ENCODE data around the gene SDCCAG8.

Gene SDCCAG8

DNA sequence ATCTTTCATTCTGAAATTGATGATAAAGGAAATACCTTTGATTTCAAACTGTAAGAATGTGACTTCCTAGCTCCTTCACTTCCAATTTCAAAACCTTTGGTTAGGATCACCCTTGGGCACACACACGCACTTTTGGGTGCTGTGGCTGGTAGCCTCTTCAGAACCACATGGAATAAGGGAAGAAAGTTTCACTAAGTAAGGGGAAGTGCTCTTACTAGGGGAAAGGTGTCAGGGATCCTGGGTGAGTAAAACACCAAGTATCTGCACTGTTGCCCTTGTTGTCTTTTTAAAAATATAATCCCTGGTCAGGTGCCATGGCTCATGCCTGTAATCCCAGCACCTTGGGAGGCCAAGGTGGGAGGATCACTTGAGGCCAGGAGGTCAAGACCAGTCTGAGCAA, 132.4 kb downstream of the SDCCAG8 start:
- POLR2A ChIA-PET = no interaction called here
- CTCF ChIA-PET = no interaction called here
- no peak overlapping the region for H3K27ac ChIP-seq (ENCODE audit: extremely low read depth, low read depth, low read length)

DNA sequence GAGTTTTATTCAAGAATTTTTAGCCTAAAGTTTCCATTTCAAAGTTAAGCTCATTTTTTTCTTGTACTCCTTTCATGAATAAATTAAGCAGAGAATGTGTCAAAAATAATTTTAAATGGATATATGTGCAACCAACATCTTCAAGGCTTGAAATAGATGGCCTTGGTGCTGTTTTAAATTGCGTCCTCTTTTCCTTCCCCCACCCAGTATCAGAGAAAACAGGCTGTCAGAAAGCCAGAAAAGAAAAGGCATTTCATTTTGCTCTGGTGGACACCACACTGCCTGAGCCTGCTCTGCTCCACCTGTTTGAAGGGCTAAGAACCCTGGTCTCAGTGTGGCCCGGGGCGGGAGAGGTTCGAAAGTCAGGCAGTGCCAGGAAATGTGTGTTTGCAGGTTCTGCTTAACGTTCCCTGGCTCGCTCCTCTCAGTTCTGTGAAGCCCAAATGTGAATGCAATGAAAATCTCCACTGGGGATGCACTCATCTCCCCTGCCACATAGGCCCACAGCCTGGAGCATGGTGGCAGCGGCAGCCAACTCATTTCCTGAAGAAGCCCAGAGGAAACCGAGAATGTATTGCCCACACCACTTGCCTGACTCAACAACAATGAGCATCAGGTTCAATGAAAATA, 134.4 kb downstream of the SDCCAG8 start:
- H3K4me1 ChIP-seq (ENCODE audit: control insufficient read depth, insufficient read depth, low read length) = peaks cover 9% of the 10 kb centered on the region; the same call in 1 of the 2 replicates
- TF ChIP-seq, protein P1, sequence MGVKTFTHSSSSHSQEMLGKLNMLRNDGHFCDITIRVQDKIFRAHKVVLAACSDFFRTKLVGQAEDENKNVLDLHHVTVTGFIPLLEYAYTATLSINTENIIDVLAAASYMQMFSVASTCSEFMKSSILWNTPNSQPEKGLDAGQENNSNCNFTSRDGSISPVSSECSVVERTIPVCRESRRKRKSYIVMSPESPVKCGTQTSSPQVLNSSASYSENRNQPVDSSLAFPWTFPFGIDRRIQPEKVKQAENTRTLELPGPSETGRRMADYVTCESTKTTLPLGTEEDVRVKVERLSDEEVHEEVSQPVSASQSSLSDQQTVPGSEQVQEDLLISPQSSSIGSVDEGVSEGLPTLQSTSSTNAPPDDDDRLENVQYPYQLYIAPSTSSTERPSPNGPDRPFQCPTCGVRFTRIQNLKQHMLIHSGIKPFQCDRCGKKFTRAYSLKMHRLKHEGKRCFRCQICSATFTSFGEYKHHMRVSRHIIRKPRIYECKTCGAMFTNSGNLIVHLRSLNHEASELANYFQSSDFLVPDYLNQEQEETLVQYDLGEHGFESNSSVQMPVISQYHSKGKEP (tag by site-specific recombination; IDR thresholded peaks at IDR 0.05) = no peak
- TF ChIP-seq ZNF843 (tag by site-specific recombination; IDR thresholded peaks at IDR 0.05) (no peak), ZNF24 (tag by site-specific recombination; IDR thresholded peaks at IDR 0.05) (no peak), ZSCAN23 (tag by site-specific recombination; IDR thresholded peaks at IDR 0.05) (no peak), ZNF701 (tag by site-specific recombination; IDR thresholded peaks at IDR 0.05) (no peak), ZNF514 (tag by site-specific recombination; IDR thresholded peaks at IDR 0.05) (no peak)
- TF ChIP-seq, protein P2, sequence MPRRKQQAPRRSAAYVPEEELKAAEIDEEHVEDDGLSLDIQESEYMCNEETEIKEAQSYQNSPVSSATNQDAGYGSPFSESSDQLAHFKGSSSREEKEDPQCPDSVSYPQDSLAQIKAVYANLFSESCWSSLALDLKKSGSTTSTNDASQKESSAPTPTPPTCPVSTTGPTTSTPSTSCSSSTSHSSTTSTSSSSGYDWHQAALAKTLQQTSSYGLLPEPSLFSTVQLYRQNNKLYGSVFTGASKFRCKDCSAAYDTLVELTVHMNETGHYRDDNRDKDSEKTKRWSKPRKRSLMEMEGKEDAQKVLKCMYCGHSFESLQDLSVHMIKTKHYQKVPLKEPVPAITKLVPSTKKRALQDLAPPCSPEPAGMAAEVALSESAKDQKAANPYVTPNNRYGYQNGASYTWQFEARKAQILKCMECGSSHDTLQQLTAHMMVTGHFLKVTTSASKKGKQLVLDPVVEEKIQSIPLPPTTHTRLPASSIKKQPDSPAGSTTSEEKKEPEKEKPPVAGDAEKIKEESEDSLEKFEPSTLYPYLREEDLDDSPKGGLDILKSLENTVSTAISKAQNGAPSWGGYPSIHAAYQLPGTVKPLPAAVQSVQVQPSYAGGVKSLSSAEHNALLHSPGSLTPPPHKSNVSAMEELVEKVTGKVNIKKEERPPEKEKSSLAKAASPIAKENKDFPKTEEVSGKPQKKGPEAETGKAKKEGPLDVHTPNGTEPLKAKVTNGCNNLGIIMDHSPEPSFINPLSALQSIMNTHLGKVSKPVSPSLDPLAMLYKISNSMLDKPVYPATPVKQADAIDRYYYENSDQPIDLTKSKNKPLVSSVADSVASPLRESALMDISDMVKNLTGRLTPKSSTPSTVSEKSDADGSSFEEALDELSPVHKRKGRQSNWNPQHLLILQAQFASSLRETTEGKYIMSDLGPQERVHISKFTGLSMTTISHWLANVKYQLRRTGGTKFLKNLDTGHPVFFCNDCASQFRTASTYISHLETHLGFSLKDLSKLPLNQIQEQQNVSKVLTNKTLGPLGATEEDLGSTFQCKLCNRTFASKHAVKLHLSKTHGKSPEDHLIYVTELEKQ (tag by site-specific recombination; IDR thresholded peaks at IDR 0.05; ENCODE audit: borderline replicate concordance) = no peak
- TF ChIP-seq, protein P3, sequence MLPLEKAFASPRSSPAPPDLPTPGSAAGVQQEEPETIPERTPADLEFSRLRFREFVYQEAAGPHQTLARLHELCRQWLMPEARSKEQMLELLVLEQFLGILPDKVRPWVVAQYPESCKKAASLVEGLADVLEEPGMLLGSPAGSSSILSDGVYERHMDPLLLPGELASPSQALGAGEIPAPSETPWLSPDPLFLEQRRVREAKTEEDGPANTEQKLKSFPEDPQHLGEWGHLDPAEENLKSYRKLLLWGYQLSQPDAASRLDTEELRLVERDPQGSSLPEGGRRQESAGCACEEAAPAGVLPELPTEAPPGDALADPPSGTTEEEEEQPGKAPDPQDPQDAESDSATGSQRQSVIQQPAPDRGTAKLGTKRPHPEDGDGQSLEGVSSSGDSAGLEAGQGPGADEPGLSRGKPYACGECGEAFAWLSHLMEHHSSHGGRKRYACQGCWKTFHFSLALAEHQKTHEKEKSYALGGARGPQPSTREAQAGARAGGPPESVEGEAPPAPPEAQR (tag by site-specific recombination; IDR thresholded peaks at IDR 0.05) = no peak
- ChIA-PET POLR2A (no interaction called here), CTCF (interaction anchor here (1.0 kb wide), 1 partner anchor 909 kb away, joined by 3 read pairs; no protein-coding TSS in a partner anchor)
- no peak overlapping the region for H3K27ac ChIP-seq (ENCODE audit: extremely low read depth, low read depth, low read length)
- H3K9me3 ChIP-seq (ENCODE audit: control insufficient read depth, insufficient read depth, low read depth, low read length) = no peaks in the 10 kb centered on the region
- H3K4me3 ChIP-seq (ENCODE audit: low read depth, low read length) = no peak overlapping the region
- no peaks in the 10 kb centered on the region for H3K36me3 ChIP-seq (ENCODE audit: control insufficient read depth in 2 of 2, insufficient read depth in 1 of 2, low read length in 2 of 2)

More for the DNA sequence above, 132.4 kb downstream of the SDCCAG8 start:
- Histone ChIP-seq H3K36me3 (ENCODE audit: control insufficient read depth in 2 of 2, insufficient read depth in 1 of 2, low read length in 2 of 2) (peaks cover 0 to 3% of the 10 kb centered on the region in 2 experiments; a peak in 1 of 3 replicates), H3K4me1 (ENCODE audit: control insufficient read depth, insufficient read depth, low read length) (no peaks in the 10 kb centered on the region), H3K9me3 (ENCODE audit: control insufficient read depth, insufficient read depth, low read depth, low read length) (no peaks in the 10 kb centered on the region), H3K4me3 (ENCODE audit: low read depth, low read length) (no peak overlapping the region)
- TF ChIP-seq ZNF777 (tag by site-specific recombination; IDR thresholded peaks at IDR 0.05; ENCODE audit: borderline replicate concordance) = no peak
- no peak for TF ChIP-seq ZNF530 (tag by site-specific recombination; IDR thresholded peaks at IDR 0.05; ENCODE audit: low read depth)
- TF ChIP-seq ZNF248 (tag by site-specific recombination; IDR thresholded peaks at IDR 0.05) = no peak
- TF ChIP-seq, protein P4, sequence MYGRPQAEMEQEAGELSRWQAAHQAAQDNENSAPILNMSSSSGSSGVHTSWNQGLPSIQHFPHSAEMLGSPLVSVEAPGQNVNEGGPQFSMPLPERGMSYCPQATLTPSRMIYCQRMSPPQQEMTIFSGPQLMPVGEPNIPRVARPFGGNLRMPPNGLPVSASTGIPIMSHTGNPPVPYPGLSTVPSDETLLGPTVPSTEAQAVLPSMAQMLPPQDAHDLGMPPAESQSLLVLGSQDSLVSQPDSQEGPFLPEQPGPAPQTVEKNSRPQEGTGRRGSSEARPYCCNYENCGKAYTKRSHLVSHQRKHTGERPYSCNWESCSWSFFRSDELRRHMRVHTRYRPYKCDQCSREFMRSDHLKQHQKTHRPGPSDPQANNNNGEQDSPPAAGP (tag by site-specific recombination; IDR thresholded peaks at IDR 0.05) = no peak
- TF ChIP-seq SP2 (tag by site-specific recombination; IDR thresholded peaks at IDR 0.05) = no peak

DNA sequence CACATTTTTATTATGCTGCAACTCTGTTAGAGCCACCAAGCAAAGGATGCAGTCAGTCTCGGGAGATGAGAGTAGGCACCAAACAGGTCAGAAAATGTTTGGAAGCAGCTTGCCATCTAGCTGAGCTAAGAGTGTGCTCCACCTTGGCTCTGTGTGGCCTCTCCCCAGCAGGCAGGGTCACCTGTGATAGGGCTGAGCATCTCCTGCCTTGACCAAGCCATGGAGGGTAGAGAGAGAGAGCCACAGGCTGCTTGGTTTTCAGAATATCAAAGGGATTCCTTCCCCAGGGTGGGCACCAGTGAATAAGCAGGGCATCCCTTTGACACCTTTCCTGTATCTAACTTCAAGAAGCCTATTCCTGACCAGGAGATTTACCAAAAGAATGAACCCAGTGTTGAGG, 135.5 kb downstream of the SDCCAG8 start:
- CTCF ChIA-PET = interaction anchor here (0.8 kb wide), 1 partner anchor 10 kb away, joined by 3 read pairs; no protein-coding TSS in a partner anchor
- TF ChIP-seq, protein P5, sequence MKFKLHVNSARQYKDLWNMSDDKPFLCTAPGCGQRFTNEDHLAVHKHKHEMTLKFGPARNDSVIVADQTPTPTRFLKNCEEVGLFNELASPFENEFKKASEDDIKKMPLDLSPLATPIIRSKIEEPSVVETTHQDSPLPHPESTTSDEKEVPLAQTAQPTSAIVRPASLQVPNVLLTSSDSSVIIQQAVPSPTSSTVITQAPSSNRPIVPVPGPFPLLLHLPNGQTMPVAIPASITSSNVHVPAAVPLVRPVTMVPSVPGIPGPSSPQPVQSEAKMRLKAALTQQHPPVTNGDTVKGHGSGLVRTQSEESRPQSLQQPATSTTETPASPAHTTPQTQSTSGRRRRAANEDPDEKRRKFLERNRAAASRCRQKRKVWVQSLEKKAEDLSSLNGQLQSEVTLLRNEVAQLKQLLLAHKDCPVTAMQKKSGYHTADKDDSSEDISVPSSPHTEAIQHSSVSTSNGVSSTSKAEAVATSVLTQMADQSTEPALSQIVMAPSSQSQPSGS (tag by site-specific recombination; IDR thresholded peaks at IDR 0.05; ENCODE audit: low read depth) = no peak
- no peak for TF ChIP-seq ZBTB1 (tag by site-specific recombination; IDR thresholded peaks at IDR 0.05)
- TF ChIP-seq ZNF37A (tag by site-specific recombination; IDR thresholded peaks at IDR 0.05) = no peak
- TF ChIP-seq YY2 (tag by site-specific recombination; IDR thresholded peaks at IDR 0.05) = no peak
- no peak for TF ChIP-seq ZNF560 (tag by site-specific recombination; IDR thresholded peaks at IDR 0.05; ENCODE audit: borderline replicate concordance)
- TF ChIP-seq, protein P3 (tag by site-specific recombination; IDR thresholded peaks at IDR 0.05) = no peak
- TF ChIP-seq KLF10 (tag by site-specific recombination; IDR thresholded peaks at IDR 0.05) = no peak

More for the DNA sequence above, 135.5 kb downstream of the SDCCAG8 start:
- Histone ChIP-seq H3K4me1 (ENCODE audit: control insufficient read depth, insufficient read depth, low read length) (peaks cover 9% of the 10 kb centered on the region; the same call in 1 of the 2 replicates), H3K27ac (ENCODE audit: extremely low read depth, low read depth, low read length) (no peak overlapping the region), H3K9me3 (ENCODE audit: control insufficient read depth, insufficient read depth, low read depth, low read length) (no peaks in the 10 kb centered on the region), H3K36me3 (ENCODE audit: control insufficient read depth in 2 of 2, insufficient read depth in 1 of 2, low read length in 2 of 2) (no peaks in the 10 kb centered on the region), H3K4me3 (ENCODE audit: low read depth, low read length) (no peak overlapping the region)
- POLR2A ChIA-PET = no interaction called here

Measured in HEK293 (cell line).